Fibroblast of mammary gland (primary cell): ENCODE measurements around the gene COG5.
A peak's percentile ranks its signal among the peaks of the same experiment; 100 is the strongest.

Source experiments
- DNase-seq: peaks from one replicate; pipeline ENCODE4 v3.0.0-alpha.2; 2010; ENCODE audit warnings: low read depth
- H3K4me3 ChIP-seq: 2 replicates; pipeline ENCODE4 v1.5.1; 2011; ENCODE audit warnings: low read depth, mild to moderate bottlenecking, low read length, moderate library complexity; ENCODE audit not compliant: control insufficient read depth
- CTCF ChIP-seq: conservative IDR thresholded peaks from 2 replicates; pipeline ENCODE4 v1.5.1; 2011; ENCODE audit warnings: low read depth, low read length, inconsistent platforms; ENCODE audit not compliant: control insufficient read depth, insufficient read depth

Gene COG5

GRCh38 chr7:107220356-107220755 lies 343.4 kb downstream of the COG5 start:
- H3K4me3 ChIP-seq: no peak overlapping the region
- DNase-seq: no peak
- no peak for TF ChIP-seq CTCF

DNA sequence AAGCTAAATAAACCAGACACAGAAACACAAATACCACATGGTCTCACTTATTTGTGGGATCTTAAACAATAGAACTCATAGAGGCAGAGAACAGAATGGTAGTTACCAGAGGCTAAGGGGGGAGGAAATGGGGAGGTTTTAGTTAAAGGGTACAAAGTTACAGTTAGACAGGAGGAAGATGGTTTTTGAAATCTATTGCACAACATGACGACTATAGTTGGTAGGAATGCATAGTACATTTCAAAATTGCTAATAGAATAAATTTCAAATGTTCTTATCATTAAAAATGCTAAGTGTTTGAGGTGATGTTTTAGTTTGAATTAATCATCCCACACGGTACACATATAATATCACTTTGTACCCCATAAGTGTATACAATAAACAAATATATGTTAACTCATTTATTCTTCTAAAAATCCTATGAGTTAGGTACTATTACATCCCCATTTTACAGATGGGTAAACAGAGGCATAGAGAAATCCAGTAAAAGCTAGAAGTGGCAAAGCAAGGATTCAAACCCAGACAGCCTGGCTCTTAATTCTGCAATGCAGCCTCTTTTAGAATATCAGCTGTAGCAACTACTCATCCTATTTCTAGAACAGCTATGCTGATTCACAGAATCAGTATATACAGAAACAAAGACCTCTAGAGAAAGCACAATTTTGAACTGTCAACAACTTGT lies 344.0 kb downstream of the COG5 start:
- peak; percentile 8 for DNase-seq

DNA sequence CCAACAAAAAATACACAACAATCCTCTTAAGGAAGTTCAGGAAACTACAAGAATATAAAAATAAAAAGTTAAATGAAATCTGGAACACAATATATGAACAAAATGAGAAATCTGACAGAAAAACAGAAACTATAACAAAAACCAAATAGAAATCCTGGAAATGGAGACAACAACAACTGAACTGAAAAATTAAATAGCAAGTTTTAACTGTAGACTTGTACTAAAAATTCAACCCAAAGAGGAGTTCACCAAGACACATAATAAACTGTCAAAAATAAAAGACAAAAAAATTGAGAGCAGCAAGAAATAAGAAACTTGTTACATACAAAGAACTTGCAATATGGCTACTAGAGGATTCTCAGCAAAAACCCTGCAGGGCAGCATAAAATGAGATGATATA lies 349.8 kb downstream of the COG5 start:
- no peak for DNase-seq
- H3K4me3 ChIP-seq: no peak overlapping the region
- TF ChIP-seq CTCF: no peak

More for the DNA sequence above, 344.0 kb downstream of the COG5 start:
- TF ChIP-seq CTCF: no peak
- H3K4me3 ChIP-seq: no peak overlapping the region

DNA sequence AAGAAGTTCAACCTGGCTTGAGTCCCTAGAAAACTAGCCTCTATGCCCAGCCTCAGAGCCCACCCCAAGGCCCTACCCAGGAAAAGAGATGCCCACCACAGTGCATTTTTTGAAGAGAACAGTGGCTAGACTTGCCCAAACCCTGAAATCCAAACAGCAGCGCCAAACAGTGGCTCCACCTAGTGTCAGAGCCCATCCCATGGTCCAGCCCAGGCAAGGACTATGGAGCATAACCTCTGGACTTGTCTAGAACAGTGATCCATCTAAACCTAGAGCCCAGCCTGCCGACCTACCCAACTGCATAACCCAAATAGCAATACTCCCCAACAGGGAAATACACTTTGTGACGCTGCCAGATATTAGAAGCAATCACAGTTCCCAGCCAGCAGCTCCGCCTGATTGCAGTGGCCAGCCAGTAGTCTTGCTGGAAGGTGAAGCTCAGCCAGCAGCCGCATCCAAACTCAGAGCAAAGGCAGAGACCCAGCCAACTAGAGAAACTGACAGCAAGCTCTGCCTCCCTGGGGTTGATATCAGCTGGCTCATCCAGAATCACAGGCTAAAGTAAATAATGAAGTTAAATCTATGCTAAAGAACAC lies 350.4 kb downstream of the COG5 start:
- TF ChIP-seq CTCF: peak; percentile 16
- no peak overlapping the region for H3K4me3 ChIP-seq
- DNase-seq: no peak

GRCh38 chr7:107212725-107213124 lies 351.0 kb downstream of the COG5 start:
- no peak for DNase-seq

DNA sequence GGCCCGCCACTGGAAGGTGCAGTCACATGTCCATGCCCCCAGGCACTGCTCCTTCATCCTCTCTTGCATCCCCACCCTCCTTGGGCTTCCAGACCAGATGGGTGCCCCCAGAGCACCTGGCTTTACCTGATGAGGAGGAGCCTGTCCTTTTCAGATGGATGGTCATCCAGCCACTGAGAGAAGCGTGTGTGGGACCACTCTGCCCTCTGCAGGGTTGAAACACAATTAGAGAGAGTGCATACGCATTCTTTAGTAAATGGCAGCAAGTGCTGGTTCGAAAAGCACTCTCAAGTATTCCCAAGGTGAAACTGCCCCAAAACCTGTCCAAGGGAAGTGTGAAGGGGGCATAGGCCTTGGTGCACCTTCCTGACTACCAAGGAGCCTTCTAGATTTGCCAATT lies 353.3 kb downstream of the COG5 start:
- no peak overlapping the region for H3K4me3 ChIP-seq
- DNase-seq: no peak
- TF ChIP-seq CTCF: no peak

More at GRCh38 chr7:107212725-107213124, 351.0 kb downstream of the COG5 start:
- no peak for TF ChIP-seq CTCF
- H3K4me3 ChIP-seq: no peak overlapping the region
